Pancreas (tissue), 10 donors: Measurements from ENCODE around the gene ESYT1. TPM values are rescaled to one million over a fixed set of nuclear protein-coding genes. Genes with fewer than 3 reads are reported as not detected.

Source experiments
- ATAC-seq, 4 donors: fragments of 200-7000 bp; cut with Tn5 transposase; one replicate each; pipeline versions ENCODE4 v1.8.0 to v1.9.1; 2020; ENCODE audit warnings: mild to moderate bottlenecking in 4 of 4, moderate library complexity in 4 of 4
- DNase-seq, 6 donors: peaks; one replicate each; pipeline ENCODE4 v3.0.0-alpha.2; 2020
- FAIRE-seq: peaks from 2 replicates; lab custom pipeline; 2012; peaks lifted over from hg19 to GRCh38; lab: Jason Lieb, UNC
- H3K27ac ChIP-seq, 4 donors: fragments of 200-600 bp; sonication (generic); 1 replicate in 3 of 4; 2 replicates in 1 of 4; pipeline versions ENCODE4 v1.5.0 to v1.8.0; 2020
- H3K27me3 ChIP-seq, 4 donors: fragments of 200-600 bp; one replicate each; pipeline ENCODE4 v1.8.0; 2021
- H3K36me3 ChIP-seq, 3 donors: fragments of 200-600 bp; sonication (generic) in 1 of 3; one replicate each; pipeline versions ENCODE4 v1.5.0 to v1.8.0; 2020 to 2021
- H3K4me1 ChIP-seq, 3 donors: fragments of 200-600 bp; one replicate each; pipeline ENCODE4 v1.8.0; 2021
- H3K4me3 ChIP-seq, 4 donors: fragments of 200-600 bp; sonication (generic) in 2 of 4; one replicate each; pipeline versions ENCODE4 v1.5.0 to v1.8.0; 2020 to 2021
- H3K9me3 ChIP-seq, 4 donors: fragments of 200-600 bp; one replicate each; pipeline ENCODE4 v1.8.0; 2021
- CTCF ChIP-seq, 4 donors: fragments of 200-600 bp; sonication (generic) in 3 of 4; IDR thresholded peaks; one replicate each; pipeline versions ENCODE4 v1.5.0 to v1.8.0; 2021; ENCODE audit warnings: antibody characterized with exemption in 4 of 4
- WGBS, 2 donors: extraction: QIAGEN DNeasy Blood & Tissue Kit; methylation state at CpG; one replicate each; pipeline ENCODE4 v1.1.7; 2013; 5-methylcytosine and 5-hydroxymethylcytosine counted together
- intact Hi-C, 3 donors: fragments of 100-400 bp; cut with DNase I; formaldehyde crosslinking; loops; one replicate each; pipeline versions ENCODE4 v1.11.1 to v1.14.2; 2022
- polyA plus RNA-seq, 2 donors: library from polyadenylated mRNA; stranded (reverse); fragments of 200-250 nt; gene quantifications; one replicate each; pipeline ENCODE4 v1.2.3, GENCODE V29; 2013
- total RNA-seq, 6 donors: library from RNA; stranded (reverse); fragmentation: NEBNext Ultra II Directional in 4 of 6; extraction: Animal tissue kit (Norgen Biotek cat#: 25700) in 4 of 6; gene quantifications; one replicate each; pipeline versions ENCODE4 v1.2.1 to v1.2.4, GENCODE V29; 2021 to 2023
- donor health status: healthy with polysubstance abuse.
- donor health status: DM: no; HTN: no; CAD: no; lungs with moderate emphysema.
- donor health status: DM: no; HTN: no; CAD: no.
- donor health status: control.
- donor health status: control.
- donor health status: Bipolar disorder and iron deficiency.
- donor health status: DM: yes; HTN: yes; CAD: no.
- donor health status: DM: no; HTN: no; CAD: no.
- donor health status: DM: no; HTN: no; CAD: no.
- donor health status: DM: yes; HTN: yes; CAD: no.

The ESYT1 gene
- total and polyA plus RNA-seq, 8 donors, result 22.5 to 55.1 (median 45.3) TPM

- intact Hi-C loops, result loop anchor here in 2 of 3 donors (2.0 to 10.0 kb wide), 3 partner anchors 63 to 68 kb away; partner anchors contain the start of gene ANKRD52 (in 1 of the 2)
Observed at GRCh38 chr12:56189918-56190694, 62.0 kb downstream of the ESYT1 start.

GRCh38 chr12:56190695-56191155, 62.7 kb downstream of the ESYT1 start:
- intact Hi-C loops, result loop anchor here in 1 of 3 donors (10.0 kb wide), 1 partner anchor 64 kb away; the partner anchor contains the start of gene ANKRD52
- Histone ChIP-seq H3K27me3 (no peaks in the 10 kb centered on the region), H3K9me3 (no peaks in the 10 kb centered on the region), H3K4me3 (peak overlapping the region in 3 of 4 donors; percentile 29 to 86 (median 71)), H3K27ac (peak overlapping the region; percentile 79 to 96 (median 90)), H3K4me1 (peaks cover 5 to 12% (median 10%) of the 10 kb centered on the region in 3 donors), H3K36me3 (peaks cover 0 to 3% (median 0%) of the 10 kb centered on the region in 3 donors)
- TF ChIP-seq CTCF (IDR thresholded peaks at IDR 0.05), result no peak
- FAIRE-seq (no peak), ATAC-seq (no peak), DNase-seq (no peak)
- WGBS, 2 donors, result 17 to 20% methylated on average over 9 of the region's 9 CpGs

More at GRCh38 chr12:56189918-56190694, 62.0 kb downstream of the ESYT1 start:
- Histone ChIP-seq H3K27me3 (no peaks in the 10 kb centered on the region), H3K9me3 (no peaks in the 10 kb centered on the region), H3K4me1 (peaks cover 5 to 12% (median 10%) of the 10 kb centered on the region in 3 donors), H3K4me3 (peak overlapping the region; percentile 29 to 86 (median 60)), H3K36me3 (peaks cover 0 to 3% (median 3%) of the 10 kb centered on the region in 3 donors), H3K27ac (peak overlapping the region; percentile 79 to 96 (median 90))
- WGBS, 2 donors, result 1 to 2% methylated on average over 42 of the region's 42 CpGs
- DNase-seq (peak; percentile 77 to 96 (median 90)), ATAC-seq (peak; percentile 66 to 86 (median 78)), FAIRE-seq (no peak)
- no peak for TF ChIP-seq CTCF (IDR thresholded peaks at IDR 0.05)

- H3K4me1 ChIP-seq, result peaks cover 5 to 7% (median 7%) of the 10 kb centered on the region in 3 donors
- FAIRE-seq (no peak), DNase-seq (no peak), ATAC-seq (no peak)
- H3K27ac ChIP-seq, result no peak overlapping the region
- no peaks in the 10 kb centered on the region for H3K36me3 ChIP-seq
- no peak for TF ChIP-seq CTCF (IDR thresholded peaks at IDR 0.05)
- no peak overlapping the region for H3K4me3 ChIP-seq
- H3K27me3 ChIP-seq, result no peaks in the 10 kb centered on the region
- intact Hi-C loops, result loop anchor here in 1 of 3 donors (10.0 kb wide), 1 partner anchor 62 kb away; the partner anchor contains the start of gene ANKRD52
- H3K9me3 ChIP-seq, result no peaks in the 10 kb centered on the region
Observed at GRCh38 chr12:56192582-56192981, 64.5 kb downstream of the ESYT1 start.

GRCh38 chr12:56193025-56193578, 65.0 kb downstream of the ESYT1 start:
- no peak overlapping the region for H3K4me3 ChIP-seq
- TF ChIP-seq CTCF (IDR thresholded peaks at IDR 0.05), result peak in 3 of 4 donors; percentile 39 to 74 (median 68)
- no peak overlapping the region for H3K27ac ChIP-seq
- H3K36me3 ChIP-seq, result no peaks in the 10 kb centered on the region
- H3K27me3 ChIP-seq, result no peaks in the 10 kb centered on the region
- ATAC-seq, result peak in 3 of 4 donors; percentile 32 to 35 (median 32)
- intact Hi-C loops, result loop anchor here in 1 of 3 donors (10.0 kb wide), 1 partner anchor 62 kb away; the partner anchor contains the start of gene ANKRD52
- H3K9me3 ChIP-seq, result no peaks in the 10 kb centered on the region
- 28 to 40% methylated on average over 1 of the region's 1 CpG for whole genome bisulfite sequencing, 2 donors
- DNase-seq, result peak in 4 of 6 donors; percentile 60 to 85 (median 76)
- peaks cover 1 to 2% (median 1%) of the 10 kb centered on the region in 3 donors for H3K4me1 ChIP-seq
- peak; percentile 73 for FAIRE-seq

Other genes with a start within 250 kb of the ESYT1 start
- gene PYM1, start 200.4 kb upstream of the ESYT1 start, total RNA-seq, result 10 to 100 TPM; 10.8 to 14.9 (median 13.0) TPM
- gene PYM1, start 200.4 kb upstream of the ESYT1 start, polyA plus RNA-seq, result 10 to 100 TPM; 24.4 to 32.9 TPM
- gene DGKA, start 197.1 kb upstream of the ESYT1 start, total RNA-seq, result 10 to 100 TPM; 15.5 to 34.9 (median 22.8) TPM
- 10 to 100 TPM; 40.2 to 53.9 TPM for gene DGKA, start 197.1 kb upstream of the ESYT1 start, polyA plus RNA-seq
- 1 to 10 TPM; 1.2 to 2.4 (median 2.1) TPM for gene PMEL, start 162.2 kb upstream of the ESYT1 start, total RNA-seq
- gene PMEL, start 162.2 kb upstream of the ESYT1 start, polyA plus RNA-seq, result 1 to 10 TPM; 2.6 to 3.5 TPM
- 10 to 100 TPM in 2 of 6 donors, 1 to 10 TPM in 4; 6.6 to 13.3 (median 9.7) TPM for gene CDK2, start 161.4 kb upstream of the ESYT1 start, total RNA-seq
- 10 to 100 TPM in 1 of 2 donors, 1 to 10 TPM in 1; 5.7 to 19.8 TPM for gene CDK2, start 161.4 kb upstream of the ESYT1 start, polyA plus RNA-seq
- gene RAB5B, start 154.2 kb upstream of the ESYT1 start, total RNA-seq, result 10 to 100 TPM; 25.8 to 76.8 (median 37.6) TPM
- gene RAB5B, start 154.2 kb upstream of the ESYT1 start, polyA plus RNA-seq, result 10 to 100 TPM; 19.8 to 37.1 TPM
- gene SUOX, start 131.0 kb upstream of the ESYT1 start, total RNA-seq, result 10 to 100 TPM in 3 of 6 donors, 1 to 10 TPM in 3; 6.0 to 17.4 (median 9.2) TPM
- 10 to 100 TPM; 15.4 to 20.4 TPM for gene SUOX, start 131.0 kb upstream of the ESYT1 start, polyA plus RNA-seq
- 1 to 10 TPM; 2.4 to 5.0 (median 3.1) TPM for gene IKZF4, start 107.2 kb upstream of the ESYT1 start, total RNA-seq
- 1 to 10 TPM; 1.8 to 3.7 TPM for gene IKZF4, start 107.2 kb upstream of the ESYT1 start, polyA plus RNA-seq
- gene RPS26, start 86.3 kb upstream of the ESYT1 start, total RNA-seq, result 10 to 100 TPM; 13.8 to 37.2 (median 27.5) TPM
- gene RPS26, start 86.3 kb upstream of the ESYT1 start, polyA plus RNA-seq, result 100 to 1,000 TPM; 438 to 593 TPM
- 100 to 1,000 TPM in 1 of 6 donors, 10 to 100 TPM in 5; 29.5 to 106 (median 50.7) TPM for gene ERBB3, start 48.1 kb upstream of the ESYT1 start, total RNA-seq
- 10 to 100 TPM; 35.1 to 50.1 TPM for gene ERBB3, start 48.1 kb upstream of the ESYT1 start, polyA plus RNA-seq
- 10 to 100 TPM; 30.1 to 59.8 (median 42.7) TPM for gene PA2G4, start 23.7 kb upstream of the ESYT1 start, total RNA-seq
- 10 to 100 TPM; 38.2 to 43.5 TPM for gene PA2G4, start 23.7 kb upstream of the ESYT1 start, polyA plus RNA-seq
- 1,000 to 10,000 TPM; 2,275 to 3,960 (median 2,741) TPM for gene RPL41, start 11.6 kb upstream of the ESYT1 start, total RNA-seq
- gene RPL41, start 11.6 kb upstream of the ESYT1 start, polyA plus RNA-seq, result 1,000 to 10,000 TPM; 1,821 to 3,381 TPM
- 1 to 10 TPM; 2.6 to 4.1 (median 3.2) TPM for gene ZC3H10, start 10.0 kb upstream of the ESYT1 start, total RNA-seq
- gene ZC3H10, start 10.0 kb upstream of the ESYT1 start, polyA plus RNA-seq, result 1 to 10 TPM; 1.9 to 3.0 TPM
- gene MYL6B, start 24.3 kb downstream of the ESYT1 start, total RNA-seq, result 10 to 100 TPM in 5 of 6 donors, 1 to 10 TPM in 1; 6.7 to 18.2 (median 14.7) TPM
- 10 to 100 TPM; 39.3 to 65.9 TPM for gene MYL6B, start 24.3 kb downstream of the ESYT1 start, polyA plus RNA-seq
- gene MYL6, start 30.1 kb downstream of the ESYT1 start, total RNA-seq, result 100 to 1,000 TPM; 270 to 669 (median 431) TPM
- 1,000 to 10,000 TPM in 1 of 2 donors, 100 to 1,000 TPM in 1; 887 to 1,217 TPM for gene MYL6, start 30.1 kb downstream of the ESYT1 start, polyA plus RNA-seq
- 10 to 100 TPM; 26.3 to 64.5 (median 38.2) TPM for gene SMARCC2, start 61.2 kb downstream of the ESYT1 start, total RNA-seq
- gene SMARCC2, start 61.2 kb downstream of the ESYT1 start, polyA plus RNA-seq, result 10 to 100 TPM; 33.1 to 42.2 TPM
- gene RNF41, start 93.7 kb downstream of the ESYT1 start, total RNA-seq, result 10 to 100 TPM; 11.6 to 21.9 (median 16.7) TPM
- 10 to 100 TPM in 1 of 2 donors, 1 to 10 TPM in 1; 6.8 to 16.2 TPM for gene RNF41, start 93.7 kb downstream of the ESYT1 start, polyA plus RNA-seq
- gene NABP2, start 96.1 kb downstream of the ESYT1 start, total RNA-seq, result 10 to 100 TPM; 14.3 to 23.6 (median 18.3) TPM
- gene NABP2, start 96.1 kb downstream of the ESYT1 start, polyA plus RNA-seq, result 10 to 100 TPM; 14.1 to 17.9 TPM
- gene SLC39A5, start 101.8 kb downstream of the ESYT1 start, total RNA-seq, result 100 to 1,000 TPM; 108 to 289 (median 226) TPM
- 100 to 1,000 TPM; 307 to 615 TPM for gene SLC39A5, start 101.8 kb downstream of the ESYT1 start, polyA plus RNA-seq
- 10 to 100 TPM; 12.1 to 25.1 (median 17.9) TPM for gene ANKRD52, start 130.1 kb downstream of the ESYT1 start, total RNA-seq
- 10 to 100 TPM in 1 of 2 donors, 1 to 10 TPM in 1; 8.0 to 12.2 TPM for gene ANKRD52, start 130.1 kb downstream of the ESYT1 start, polyA plus RNA-seq
- gene COQ10A, start 138.7 kb downstream of the ESYT1 start, total RNA-seq, result 10 to 100 TPM in 4 of 6 donors, 1 to 10 TPM in 2; 8.0 to 12.9 (median 11.1) TPM
- 10 to 100 TPM; 23.8 to 36.4 TPM for gene COQ10A, start 138.7 kb downstream of the ESYT1 start, polyA plus RNA-seq
- gene CS, start 172.1 kb downstream of the ESYT1 start, total RNA-seq, result 100 to 1,000 TPM in 2 of 6 donors, 10 to 100 TPM in 4; 80.0 to 120 (median 97.2) TPM
- gene CS, start 172.1 kb downstream of the ESYT1 start, polyA plus RNA-seq, result 10 to 100 TPM; 32.0 to 45.4 TPM
- gene CNPY2, start 187.7 kb downstream of the ESYT1 start, total RNA-seq, result 10 to 100 TPM; 45.3 to 94.2 (median 66.3) TPM
- 100 to 1,000 TPM; 109 to 141 TPM for gene CNPY2, start 187.7 kb downstream of the ESYT1 start, polyA plus RNA-seq
- gene PAN2, start 205.7 kb downstream of the ESYT1 start, total RNA-seq, result 10 to 100 TPM; 24.3 to 73.0 (median 41.7) TPM
- 100 to 1,000 TPM in 1 of 2 donors, 10 to 100 TPM in 1; 78.5 to 111 TPM for gene PAN2, start 205.7 kb downstream of the ESYT1 start, polyA plus RNA-seq
- 1 to 10 TPM in 2 of 6 donors, under 1 TPM in 3, not detected in 1; 0.20 to 3.7 (median 0.41) TPM for gene IL23A, start 210.6 kb downstream of the ESYT1 start, total RNA-seq
- 1 to 10 TPM in 1 of 2 donors, under 1 TPM in 1; 0.38 to 1.3 TPM for gene IL23A, start 210.6 kb downstream of the ESYT1 start, polyA plus RNA-seq
- 10 to 100 TPM; 25.5 to 88.5 (median 38.4) TPM for gene STAT2, start 231.8 kb downstream of the ESYT1 start, total RNA-seq
- 10 to 100 TPM; 48.4 to 57.3 TPM for gene STAT2, start 231.8 kb downstream of the ESYT1 start, polyA plus RNA-seq
- gene APOF, start 234.6 kb downstream of the ESYT1 start, total RNA-seq, result under 1 TPM in 1 of 6 donors, not detected in 5; 0.13 TPM
- under 1 TPM in 1 of 2 donors, not detected in 1; 0.05 TPM for gene APOF, start 234.6 kb downstream of the ESYT1 start, polyA plus RNA-seq